GM19099 (cell line): Measurements from ENCODE around the gene IQGAP1.

Source experiments
- POLR2A ChIP-seq: IDR thresholded peaks from 3 replicates; pipeline ENCODE4 v1.6.1; 2011; ENCODE audit warnings: low read depth; ENCODE audit not compliant: insufficient read length; ENCODE audit errors: extremely low read depth

The IQGAP1 gene

GRCh38 chr15:90456236-90456635 lies 68.2 kb downstream of the IQGAP1 start:
- TF ChIP-seq POLR2A, result no peak

DNA sequence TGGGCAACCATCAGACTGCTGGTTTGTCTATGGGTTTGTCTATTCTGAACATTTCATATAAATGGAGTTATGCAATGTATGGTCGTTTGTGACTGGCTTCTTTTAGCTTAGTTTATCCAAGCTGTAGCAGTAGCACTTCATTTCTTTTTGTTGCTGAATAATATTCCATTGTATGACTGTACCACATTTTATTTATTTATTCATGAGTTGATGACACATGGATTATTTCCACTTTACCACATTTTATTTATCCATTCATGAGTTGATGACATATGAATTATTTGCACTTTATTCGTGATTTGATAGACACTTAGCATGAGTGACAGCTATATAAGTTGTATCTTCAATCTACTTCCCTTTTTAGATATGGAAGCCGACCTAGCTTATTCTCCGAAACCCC lies 70.0 kb downstream of the IQGAP1 start:
- TF ChIP-seq POLR2A, result no peak

DNA sequence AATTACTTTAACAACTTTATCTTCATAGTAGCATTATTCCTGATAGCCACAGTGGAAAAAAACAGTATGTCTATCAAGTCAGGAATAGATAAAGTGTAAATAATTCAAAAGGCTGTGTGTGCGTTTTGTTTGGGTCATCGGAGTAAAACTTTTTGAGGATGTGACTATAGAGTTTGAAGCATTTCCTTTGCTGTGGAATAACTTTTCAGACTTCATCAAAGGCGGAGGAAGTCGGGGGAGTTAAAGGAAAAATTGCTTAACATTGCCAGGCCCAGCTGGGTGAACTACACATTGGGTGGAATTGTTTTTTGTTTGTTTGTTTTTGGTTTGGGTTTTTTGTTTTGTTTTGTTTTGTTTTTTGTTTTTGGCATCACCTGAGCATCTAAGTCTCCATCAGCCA lies 71.3 kb downstream of the IQGAP1 start:
- no peak for TF ChIP-seq POLR2A

DNA sequence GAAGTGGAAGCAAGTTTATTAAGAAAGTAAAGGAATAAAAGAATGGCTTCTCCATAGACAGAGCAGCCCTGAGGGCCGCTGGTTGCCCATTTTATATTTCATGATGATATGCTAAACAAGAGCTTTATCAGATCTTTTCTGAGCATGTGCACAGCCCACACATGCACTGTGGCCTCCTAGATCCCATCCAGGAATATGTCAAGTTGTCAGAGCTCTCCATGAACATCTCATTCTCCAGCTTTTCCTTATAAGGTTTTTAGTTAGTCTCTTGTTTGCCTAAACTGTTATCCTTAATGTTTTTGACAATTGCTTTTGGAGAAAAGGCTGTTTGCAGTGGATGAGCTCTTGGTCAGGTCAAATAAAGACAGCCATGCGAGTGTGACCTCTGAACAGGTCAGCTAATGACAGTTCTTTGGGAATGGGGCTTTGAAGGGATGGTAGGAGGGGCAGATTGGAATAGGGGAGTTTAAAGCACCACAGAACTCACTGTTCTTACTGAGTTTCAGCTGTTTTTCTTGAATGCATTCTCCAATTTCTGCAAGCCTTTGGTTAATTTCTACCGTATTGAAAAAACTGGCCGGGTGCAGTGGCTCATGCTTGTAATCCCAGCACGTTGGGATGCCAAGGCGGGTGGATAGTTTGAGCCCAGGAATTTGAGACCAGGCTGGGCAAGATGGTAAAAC lies 72.2 kb downstream of the IQGAP1 start:
- TF ChIP-seq POLR2A, result no peak

GRCh38 chr15:90463381-90463780 lies 75.3 kb downstream of the IQGAP1 start:
- no peak for TF ChIP-seq POLR2A

DNA sequence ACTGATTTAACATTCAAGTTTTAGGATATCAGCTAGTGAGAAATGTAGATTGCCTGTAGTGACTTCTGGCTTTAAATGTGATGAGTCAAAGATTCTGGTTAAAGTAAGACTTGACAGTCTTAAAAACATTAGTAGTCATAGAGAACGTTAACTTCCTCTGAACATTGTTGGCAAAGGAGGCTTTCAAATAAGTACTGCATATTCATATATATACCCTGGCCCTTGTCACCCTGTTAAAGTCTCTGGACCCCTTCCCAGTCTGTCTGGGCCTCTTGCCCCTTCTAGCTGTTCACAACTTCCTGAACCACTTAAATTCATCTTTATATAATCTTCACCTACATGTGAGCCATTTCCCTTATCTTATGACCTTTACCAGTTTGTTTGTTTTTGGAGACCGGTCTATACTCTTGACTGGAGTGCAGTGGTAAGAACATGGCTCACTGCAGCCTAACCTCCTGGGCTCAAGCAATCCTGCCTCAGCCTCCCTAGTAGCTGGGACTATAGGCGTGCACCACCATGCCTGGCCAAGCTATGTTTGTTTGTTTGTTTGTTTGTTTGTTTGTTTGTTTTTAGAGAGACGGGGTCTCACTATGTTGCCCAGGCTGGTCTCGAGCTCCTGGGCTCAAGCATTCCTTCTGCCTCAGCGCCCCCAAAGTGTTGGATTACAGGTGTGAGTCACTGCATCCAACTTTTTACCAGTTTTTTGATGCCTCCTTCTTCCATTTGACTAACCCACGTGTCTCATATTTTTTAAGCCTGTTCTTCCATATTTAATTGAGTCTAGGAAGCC lies 77.3 kb downstream of the IQGAP1 start:
- TF ChIP-seq POLR2A, result no peak

- TF ChIP-seq POLR2A, result no peak
These were observed 78.0 kb downstream of the IQGAP1 start for GRCh38 chr15:90465930-90466567.

GRCh38 chr15:90469723-90470122 lies 81.7 kb downstream of the IQGAP1 start:
- TF ChIP-seq POLR2A, result no peak

- no peak for TF ChIP-seq POLR2A
These were observed 82.4 kb downstream of the IQGAP1 start for GRCh38 chr15:90470453-90470852.

DNA sequence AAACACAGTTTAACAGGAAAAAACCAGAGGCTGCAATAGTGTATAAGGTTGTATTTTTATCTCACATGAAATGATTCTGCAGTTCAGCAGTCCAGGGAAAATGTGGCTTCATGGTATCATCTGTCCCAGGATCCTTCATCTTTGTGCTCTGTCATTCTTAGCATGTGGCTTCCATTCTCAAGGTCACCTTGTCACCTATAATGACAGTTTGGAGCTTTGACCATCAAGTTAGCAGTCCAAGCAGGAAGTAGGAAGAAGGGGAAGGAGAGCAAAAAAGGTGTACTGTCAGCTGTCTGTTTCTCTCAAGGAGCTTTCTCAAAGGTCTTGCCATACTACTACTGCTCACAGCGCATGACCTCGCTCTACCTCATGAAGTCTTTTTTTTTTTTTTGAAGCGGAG lies 83.1 kb downstream of the IQGAP1 start:
- TF ChIP-seq POLR2A, result no peak

- no peak for TF ChIP-seq POLR2A
These were observed 83.7 kb downstream of the IQGAP1 start for GRCh38 chr15:90471769-90472168.

DNA sequence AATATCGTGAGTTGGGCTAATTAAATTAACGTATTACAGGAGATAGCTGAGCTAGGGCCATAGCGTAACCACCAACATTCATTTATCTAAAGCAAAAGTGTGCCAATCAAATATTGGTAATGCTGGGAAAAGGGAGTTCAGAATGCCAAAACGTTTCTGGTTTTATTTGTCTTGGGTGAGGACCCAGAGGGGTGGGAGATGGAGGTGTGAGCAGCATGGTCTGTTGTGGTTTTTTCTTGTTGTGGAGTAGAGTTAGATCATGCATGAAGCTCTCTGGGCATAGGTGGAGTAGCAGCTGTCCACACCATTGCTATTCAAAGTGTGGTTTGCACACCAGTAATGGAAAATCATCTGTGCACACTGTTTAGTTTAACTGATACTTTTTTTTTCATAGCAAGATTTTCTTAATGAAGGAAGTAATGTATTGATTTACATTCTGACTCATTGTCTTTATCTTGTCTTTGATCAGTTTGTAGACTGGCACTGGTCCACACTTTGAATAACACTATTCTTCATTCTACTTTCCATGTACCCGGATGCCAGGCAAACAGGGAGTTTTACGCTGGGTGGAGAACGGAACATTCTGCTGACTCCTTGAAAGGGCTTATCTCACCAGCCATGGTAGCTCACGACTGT lies 90.9 kb downstream of the IQGAP1 start:
- TF ChIP-seq POLR2A, result no peak

GRCh38 chr15:90479656-90480055 lies 91.6 kb downstream of the IQGAP1 start:
- no peak for TF ChIP-seq POLR2A

DNA sequence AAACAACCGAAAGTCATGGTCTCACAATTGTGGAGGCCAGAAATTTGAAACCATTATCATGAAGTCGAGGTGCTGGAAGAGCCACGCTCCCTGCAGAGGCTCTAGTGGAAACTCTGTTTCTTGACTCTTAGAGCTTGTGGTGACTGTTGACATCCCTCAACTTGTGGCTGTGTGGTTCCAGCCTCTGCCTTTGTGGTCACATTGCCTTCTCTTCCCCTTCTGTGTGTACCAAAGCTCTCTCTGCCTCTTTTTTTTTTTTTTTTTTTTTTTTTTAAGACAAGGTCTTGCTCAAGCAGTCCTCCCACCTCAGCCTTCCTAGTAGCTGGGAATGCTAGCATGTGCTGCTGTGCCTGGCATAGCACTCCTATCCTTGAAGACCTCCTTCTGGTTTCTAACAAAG lies 93.0 kb downstream of the IQGAP1 start:
- no peak for TF ChIP-seq POLR2A
